GM12872 (cell line): ENCODE measurements around the gene CDH13.

Experiments used
- CTCF ChIP-seq: IDR thresholded peaks from 3 replicates; pipeline ENCODE4 v1.5.1; 2011; ENCODE audit warnings: low read depth, mild to moderate bottlenecking, low read length, moderate library complexity; ENCODE audit not compliant: insufficient read depth

Gene CDH13

DNA sequence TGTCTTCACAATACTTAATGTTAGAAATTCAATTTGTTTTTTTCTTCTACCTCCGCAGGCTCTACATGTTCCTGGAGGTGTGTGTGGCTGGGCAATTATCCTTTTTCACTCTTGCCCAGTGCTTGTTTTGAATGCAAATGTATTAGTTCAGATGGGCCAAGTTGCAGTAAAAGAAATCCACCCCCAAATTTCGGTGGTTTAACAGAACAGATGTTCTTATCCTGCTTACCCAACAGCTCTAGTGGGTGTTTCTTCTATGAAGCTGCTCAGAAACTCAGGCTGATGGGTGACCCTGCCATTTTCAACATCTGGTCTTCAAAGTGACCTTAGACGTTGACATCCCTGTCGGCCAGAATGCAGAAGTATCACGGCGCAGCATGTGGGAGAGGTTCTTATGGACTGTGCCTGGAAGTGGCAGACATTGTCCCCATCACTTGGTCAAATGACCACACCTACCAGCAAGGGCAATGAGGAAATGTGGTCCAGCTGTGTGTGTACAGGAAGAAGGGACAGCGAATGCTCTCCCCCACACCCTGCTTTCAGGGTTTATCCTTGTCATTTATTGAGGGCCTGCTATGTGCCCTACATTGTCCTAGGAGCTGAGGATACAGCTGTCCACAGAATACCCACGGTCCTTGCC, 157.3 kb downstream of the CDH13 start:
- TF ChIP-seq CTCF: no peak

- no peak for TF ChIP-seq CTCF
Measured at GRCh38 chr16:82784573-82784968, 157.8 kb downstream of the CDH13 start.

- no peak for TF ChIP-seq CTCF
Measured at GRCh38 chr16:82788225-82788624, 161.5 kb downstream of the CDH13 start.

- no peak for TF ChIP-seq CTCF
Measured at GRCh38 chr16:82788919-82789318, 162.2 kb downstream of the CDH13 start.

GRCh38 chr16:82792693-82793092, 165.9 kb downstream of the CDH13 start:
- TF ChIP-seq CTCF: no peak

- no peak for TF ChIP-seq CTCF
Measured at GRCh38 chr16:82793528-82794245, 166.9 kb downstream of the CDH13 start.

DNA sequence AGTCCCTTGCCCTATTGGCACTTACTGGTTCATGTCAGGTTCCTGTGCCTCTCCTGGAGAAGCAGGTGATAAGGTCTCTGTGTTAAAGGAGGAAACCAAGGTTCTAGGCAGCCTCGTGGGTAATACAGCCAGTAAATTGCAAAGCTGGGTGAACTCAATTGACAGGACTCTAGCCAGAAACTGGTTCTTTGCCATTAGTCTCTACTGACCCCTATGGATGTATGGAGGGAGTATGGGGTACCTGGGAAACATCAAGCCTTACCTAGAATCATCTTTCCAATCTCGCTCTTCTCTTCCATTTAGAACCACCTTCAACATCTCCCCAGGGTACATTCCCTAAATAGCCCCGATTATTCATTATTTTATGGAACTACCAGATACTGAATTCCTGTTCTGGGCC, 169.3 kb downstream of the CDH13 start:
- TF ChIP-seq CTCF: peak; percentile 17; the same call in 1 of the 3 replicates
